Keratinocyte (primary cell): ENCODE measurements around the gene GTPBP1. TPM values are rescaled to one million over a fixed set of nuclear protein-coding genes. Genes with fewer than 3 reads are reported as not detected.

Experiments used
- DNase-seq: peaks from one replicate; pipeline ENCODE4 v3.0.0-alpha.2; 2011; ENCODE audit warnings: low read depth, missing footprints, low spot score
- FAIRE-seq: peaks from 2 replicates; lab custom pipeline; 2011; peaks lifted over from hg19 to GRCh38; lab: Jason Lieb, UNC
- H2AFZ ChIP-seq: 2 replicates; pipeline ENCODE4 v1.6.0; 2012; ENCODE audit warnings: low read length, control low read depth, inconsistent platforms; ENCODE audit not compliant: control insufficient read depth
- H3K27ac ChIP-seq: 2 replicates; pipeline ENCODE4 v1.5.1; 2011; ENCODE audit warnings: low read length; ENCODE audit not compliant: control insufficient read depth, insufficient read depth
- H3K27me3 ChIP-seq: 3 replicates; pipeline ENCODE4 v1.6.0; 2011; ENCODE audit warnings: low read length; ENCODE audit not compliant: control insufficient read depth, insufficient read depth; ENCODE audit errors: extremely low read depth
- H3K36me3 ChIP-seq, 2 experiments: 2 replicates in 1 of 2; 3 replicates in 1 of 2; pipeline ENCODE4 v1.5.1; 2011; ENCODE audit warnings: low read length in 2 of 2, mild to moderate bottlenecking in 1 of 2; ENCODE audit not compliant: control insufficient read depth in 2 of 2, insufficient read depth in 2 of 2; ENCODE audit errors: extremely low read depth in 1 of 2
- H3K4me1 ChIP-seq: 3 replicates; pipeline ENCODE4 v1.5.1; 2011; ENCODE audit warnings: low read length; ENCODE audit not compliant: control insufficient read depth, insufficient read depth; ENCODE audit errors: extremely low read depth
- H3K4me2 ChIP-seq: 3 replicates; pipeline ENCODE4 v1.6.0; 2011; ENCODE audit warnings: low read depth, low read length; ENCODE audit not compliant: control insufficient read depth, insufficient read depth; ENCODE audit errors: extremely low read depth
- H3K4me3 ChIP-seq, 3 experiments: fragments of 200-600 bp in 1 of 3; sonication (generic) in 1 of 3; 2 replicates in 2 of 3; 3 replicates in 1 of 3; pipeline ENCODE4 v1.5.1; 2011 to 2016; ENCODE audit warnings: low read length in 3 of 3, mild to moderate bottlenecking in 3 of 3, control low read depth in 2 of 3, inconsistent platforms in 1 of 3, low read depth in 1 of 3, mixed read lengths in 1 of 3, mixed run types in 1 of 3, moderate library complexity in 1 of 3; ENCODE audit not compliant: control insufficient read depth in 2 of 3, insufficient read depth in 2 of 3; ENCODE audit errors: extremely low read depth in 1 of 3
- H3K79me2 ChIP-seq: 2 replicates; pipeline ENCODE4 v1.6.0; 2012; ENCODE audit warnings: low read length; ENCODE audit not compliant: control insufficient read depth, insufficient read depth
- H3K9ac ChIP-seq: 3 replicates; pipeline ENCODE4 v1.6.0; 2011; ENCODE audit warnings: low read length; ENCODE audit not compliant: control insufficient read depth, insufficient read depth; ENCODE audit errors: extremely low read depth
- H3K9me1 ChIP-seq: 3 replicates; pipeline ENCODE4 v1.6.0; 2011; ENCODE audit warnings: low read length; ENCODE audit not compliant: control insufficient read depth, insufficient read depth; ENCODE audit errors: extremely low read depth
- H3K9me3 ChIP-seq: 2 replicates; pipeline ENCODE4 v1.5.1; 2012; ENCODE audit warnings: low read depth, low read length; ENCODE audit not compliant: control insufficient read depth
- H4K20me1 ChIP-seq: 3 replicates; pipeline ENCODE4 v1.6.0; 2011; ENCODE audit warnings: low read length; ENCODE audit not compliant: control insufficient read depth, insufficient read depth; ENCODE audit errors: extremely low read depth
- EZH2 ChIP-seq: IDR thresholded peaks from one replicate; pipeline ENCODE4 v1.6.1; 2012; ENCODE audit warnings: inconsistent platforms, mild to moderate bottlenecking, low read length, moderate library complexity
- dilution Hi-C: fragments of 300-500 bp; cut with MboI; formaldehyde crosslinking; loops from one replicate; pipeline ENCODE4 v1.7.0; 2020; ENCODE audit warnings: low sequenced_read_pairs; ENCODE audit not compliant: extremely low pct_ligation_motif_present
- polyA plus RNA-seq, 5 experiments: library from polyadenylated mRNA; depleted of rRNA in 3 of 5; stranded (reverse) in 3 of 5; stranded (forward) in 1 of 5; unstranded in 1 of 5; fragments of >200 nt; gene quantifications; 1 replicate in 1 of 5; 2 replicates in 3 of 5; 3 replicates in 1 of 5; pipeline versions ENCODE4 v1.2.1 to v1.2.3, GENCODE V29; 2011 to 2012; ENCODE audit warnings: missing spikeins in 2 of 5, low read depth in 1 of 5, low replicate concordance in 1 of 5
- TF ChIP-seq, protein P1 (sequence below), 3 experiments: IDR thresholded peaks in 1 of 3; conservative IDR thresholded peaks in 1 of 3; optimal IDR thresholded peaks in 1 of 3; 2 replicates in 2 of 3; 3 replicates in 1 of 3; pipeline versions ENCODE3 to v1.5.1; 2011; ENCODE audit warnings: low read length in 3 of 3, mild to moderate bottlenecking in 3 of 3, moderate library complexity in 2 of 3, control low read depth in 1 of 3, inconsistent platforms in 1 of 3; ENCODE audit not compliant: insufficient read depth in 2 of 3; ENCODE audit errors: extremely low read depth in 1 of 3

The GTPBP1 gene
- polyA plus RNA-seq, 1 donor (not counting 4 experiments of a cell fraction or from before 2014, with no cell fraction given), result 16.3 TPM

DNA sequence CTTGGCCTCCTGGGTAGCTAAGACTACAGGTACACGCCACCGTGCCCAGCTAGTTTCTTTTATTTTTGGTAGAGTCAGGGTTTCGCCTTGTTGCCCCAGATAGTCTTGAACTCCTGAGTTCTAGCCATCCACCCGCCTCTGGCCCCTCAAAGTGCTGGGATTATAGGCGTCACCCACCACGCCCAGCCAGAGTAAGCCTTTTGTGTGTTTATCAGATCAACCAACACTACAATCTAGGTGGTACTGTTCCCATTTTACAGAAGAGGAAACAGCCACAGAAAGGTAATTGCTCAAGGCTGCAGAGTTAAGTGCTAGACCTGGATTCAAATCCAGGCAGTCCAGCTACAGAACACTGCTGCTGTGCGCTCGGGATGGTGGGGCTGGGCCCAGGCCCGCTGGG, 20.8 kb upstream of the GTPBP1 start:
- no peak for TF ChIP-seq EZH2
- TF ChIP-seq, protein P1, sequence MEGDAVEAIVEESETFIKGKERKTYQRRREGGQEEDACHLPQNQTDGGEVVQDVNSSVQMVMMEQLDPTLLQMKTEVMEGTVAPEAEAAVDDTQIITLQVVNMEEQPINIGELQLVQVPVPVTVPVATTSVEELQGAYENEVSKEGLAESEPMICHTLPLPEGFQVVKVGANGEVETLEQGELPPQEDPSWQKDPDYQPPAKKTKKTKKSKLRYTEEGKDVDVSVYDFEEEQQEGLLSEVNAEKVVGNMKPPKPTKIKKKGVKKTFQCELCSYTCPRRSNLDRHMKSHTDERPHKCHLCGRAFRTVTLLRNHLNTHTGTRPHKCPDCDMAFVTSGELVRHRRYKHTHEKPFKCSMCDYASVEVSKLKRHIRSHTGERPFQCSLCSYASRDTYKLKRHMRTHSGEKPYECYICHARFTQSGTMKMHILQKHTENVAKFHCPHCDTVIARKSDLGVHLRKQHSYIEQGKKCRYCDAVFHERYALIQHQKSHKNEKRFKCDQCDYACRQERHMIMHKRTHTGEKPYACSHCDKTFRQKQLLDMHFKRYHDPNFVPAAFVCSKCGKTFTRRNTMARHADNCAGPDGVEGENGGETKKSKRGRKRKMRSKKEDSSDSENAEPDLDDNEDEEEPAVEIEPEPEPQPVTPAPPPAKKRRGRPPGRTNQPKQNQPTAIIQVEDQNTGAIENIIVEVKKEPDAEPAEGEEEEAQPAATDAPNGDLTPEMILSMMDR (optimal IDR thresholded peaks at IDR 0.05 in 1 of 3, IDR thresholded peaks at IDR 0.05 in 1 of 3, conservative IDR thresholded peaks at IDR 0.05 in 1 of 3; ENCODE audit: extremely low read depth in 1 of 3, insufficient read depth in 2 of 3, low read length in 3 of 3), result no peak
- Histone ChIP-seq H3K4me1 (peaks cover 4% of the 10 kb centered on the region), H3K9ac (no peak overlapping the region), H3K79me2 (peaks cover 22% of the 10 kb centered on the region), H3K27me3 (no peaks in the 10 kb centered on the region), H3K4me3 (no peak overlapping the region), H3K9me3 (no peaks in the 10 kb centered on the region), H3K36me3 (peaks cover 36 to 48% of the 10 kb centered on the region in 2 experiments), H4K20me1 (no peaks in the 10 kb centered on the region), H3K27ac (no peak overlapping the region), H2AFZ (no peak overlapping the region), H3K4me2 (no peak overlapping the region), H3K9me1 (peaks cover 3% of the 10 kb centered on the region)
- no peak for DNase-seq
- dilution Hi-C loops, result no loop called here
- FAIRE-seq, result no peak

DNA sequence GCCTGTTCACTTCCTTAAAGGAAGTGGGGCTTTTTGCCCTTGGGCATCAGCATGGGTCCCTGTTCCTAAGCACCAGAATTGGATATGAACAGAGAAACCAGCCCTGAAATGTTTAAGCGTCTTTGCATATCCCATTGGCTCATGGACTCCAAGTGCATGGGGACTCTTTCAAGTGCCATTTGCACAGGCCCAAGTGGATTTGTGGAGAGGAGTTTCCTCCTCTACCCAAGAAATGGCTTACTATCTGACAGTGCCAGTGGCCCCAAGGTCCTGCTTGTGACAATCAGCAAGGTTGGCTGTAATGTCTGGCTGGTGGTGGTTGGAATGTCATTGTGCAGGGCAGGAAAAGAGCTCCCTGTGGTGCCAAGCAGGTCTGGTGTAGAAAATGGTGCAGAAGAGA, 20.0 kb upstream of the GTPBP1 start:
- no peak overlapping the region for H2AFZ ChIP-seq
- dilution Hi-C loops, result no loop called here
- FAIRE-seq (no peak), DNase-seq (no peak)
- H3K4me2 ChIP-seq, result no peak overlapping the region
- no peak overlapping the region for H3K27ac ChIP-seq
- no peaks in the 10 kb centered on the region for H3K9me1 ChIP-seq
- H4K20me1 ChIP-seq, result no peaks in the 10 kb centered on the region
- no peak for TF ChIP-seq EZH2
- TF ChIP-seq, protein P1 (optimal IDR thresholded peaks at IDR 0.05 in 1 of 3, IDR thresholded peaks at IDR 0.05 in 1 of 3, conservative IDR thresholded peaks at IDR 0.05 in 1 of 3; ENCODE audit: extremely low read depth in 1 of 3, insufficient read depth in 2 of 3, low read length in 3 of 3), result no peak
- H3K79me2 ChIP-seq, result peaks cover 24% of the 10 kb centered on the region
- peaks cover 37 to 50% of the 10 kb centered on the region in 2 experiments for H3K36me3 ChIP-seq
- H3K27me3 ChIP-seq, result no peaks in the 10 kb centered on the region
- peaks cover 4% of the 10 kb centered on the region for H3K4me1 ChIP-seq
- H3K4me3 ChIP-seq, result no peak overlapping the region
- no peaks in the 10 kb centered on the region for H3K9me3 ChIP-seq
- H3K9ac ChIP-seq, result no peak overlapping the region
